GM19468 (cell line): ENCODE data around the gene SMAD2.
"Not testable (repeated sequence)": the region's sequence is repeated elsewhere in the genome, so short reads cannot be mapped to it uniquely, and the experiment has no call there.

Experiments used
- ATAC-seq: cut with Tn5 transposase; IDR thresholded peaks from one replicate; pipeline ENCODE4 v1.9.1; 2021; ENCODE audit warnings: mild to moderate bottlenecking, moderate library complexity, moderate number of reproducible peaks; ENCODE audit not compliant: unreplicated experiment; ENCODE audit errors: extremely low read depth

SMAD2 gene

DNA sequence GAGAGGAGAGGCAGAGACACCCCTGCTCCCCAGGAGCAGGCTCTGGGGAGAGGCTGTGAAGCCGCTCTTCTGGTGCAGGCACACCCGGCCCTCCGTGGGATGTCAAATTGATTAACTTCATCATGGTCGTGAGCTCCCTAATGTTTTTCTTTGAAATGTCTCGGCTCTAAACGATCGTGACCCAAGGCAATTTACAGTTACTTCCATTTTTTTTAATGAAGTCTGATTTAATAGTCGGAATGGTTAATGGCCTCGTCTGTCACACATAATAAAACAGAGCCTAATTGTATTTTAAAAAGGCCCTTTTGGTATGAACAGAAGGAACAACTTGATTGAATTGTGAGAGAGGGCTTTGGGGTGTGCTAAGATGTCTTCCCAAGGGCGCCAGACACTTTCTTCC, 130.2 kb downstream of the SMAD2 start:
- no peak for ATAC-seq

DNA sequence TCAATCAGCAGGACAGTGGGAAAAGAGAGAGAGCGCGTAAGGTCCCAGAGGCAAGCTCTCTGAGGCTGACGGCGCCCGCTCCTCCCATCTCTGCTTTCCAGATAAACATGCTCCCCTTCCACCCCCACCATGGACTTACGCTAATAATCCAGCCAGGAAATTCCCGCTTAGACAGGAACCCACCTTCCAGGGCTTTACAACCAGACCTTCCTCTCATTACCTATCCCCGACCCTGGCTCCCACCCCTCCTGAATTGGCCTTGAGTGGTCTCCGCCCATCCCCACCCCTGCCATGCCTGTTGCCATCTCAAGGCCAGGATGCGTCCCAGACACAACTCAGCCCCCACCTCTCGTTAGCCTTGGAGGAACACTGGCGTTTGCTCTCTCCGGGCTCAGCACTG, 131.1 kb downstream of the SMAD2 start:
- ATAC-seq: no peak

- no peak for ATAC-seq
Observed at GRCh38 chr18:47798366-47798765, 132.1 kb downstream of the SMAD2 start.

GRCh38 chr18:47797126-47797525, 133.3 kb downstream of the SMAD2 start:
- no peak for ATAC-seq

GRCh38 chr18:47795434-47795814, 135.0 kb downstream of the SMAD2 start:
- ATAC-seq: no peak

DNA sequence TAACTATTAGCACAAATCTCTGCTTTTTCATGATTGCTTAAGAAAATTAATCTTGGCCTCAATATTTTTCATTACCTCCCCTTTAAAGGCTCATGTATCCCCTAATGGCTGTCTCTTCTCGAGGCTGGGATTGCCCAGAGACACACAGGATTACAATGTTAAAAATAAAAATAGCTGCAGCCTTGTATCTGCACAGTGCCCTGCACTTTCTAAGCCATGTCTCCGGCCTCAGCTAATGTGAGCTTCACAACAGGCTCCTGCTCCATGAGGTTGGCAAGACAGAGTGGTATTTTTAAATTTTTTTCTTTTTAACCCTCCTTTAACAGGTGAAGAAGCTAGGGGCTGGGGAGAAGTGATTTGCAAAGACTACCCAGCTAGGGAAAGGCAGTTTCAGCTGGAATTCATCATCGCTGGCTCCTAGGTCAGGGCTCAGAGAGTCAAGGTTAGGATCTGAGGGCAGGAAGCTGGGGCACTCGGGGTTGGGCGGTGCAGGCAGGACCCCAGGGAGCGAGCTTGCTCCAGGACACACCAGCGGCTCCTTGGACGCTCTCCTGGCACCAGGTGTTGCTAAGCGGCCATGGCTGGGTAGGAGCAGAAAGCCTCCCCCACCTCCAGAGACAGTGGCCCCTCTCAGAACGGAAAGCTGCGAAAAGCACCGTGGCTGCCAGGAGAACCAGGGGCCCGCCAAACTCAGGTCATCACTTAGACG, 135.6 kb downstream of the SMAD2 start:
- no peak for ATAC-seq

DNA sequence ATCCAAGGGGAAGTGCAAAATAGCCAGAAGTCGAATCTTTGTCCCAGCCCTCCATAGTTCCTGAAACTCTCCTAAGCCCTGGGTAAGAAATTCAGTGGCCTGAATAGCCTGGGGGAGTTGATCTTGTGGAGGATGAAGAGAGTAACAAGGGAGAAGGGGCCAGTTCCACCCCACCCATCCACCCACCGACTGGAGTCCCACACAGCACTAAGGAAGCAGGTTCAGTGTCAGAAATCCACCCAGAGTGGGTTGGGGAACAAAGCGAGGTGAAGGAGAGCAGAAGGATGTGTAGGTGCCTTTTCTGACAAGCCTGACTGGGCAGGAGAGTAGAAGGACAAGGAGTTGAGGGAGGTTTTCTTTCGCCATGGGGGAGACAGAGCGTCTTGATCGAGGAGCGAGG, 136.8 kb downstream of the SMAD2 start:
- no peak for ATAC-seq

GRCh38 chr18:47791461-47791985, 138.9 kb downstream of the SMAD2 start:
- ATAC-seq: no peak

GRCh38 chr18:47790036-47790435, 140.4 kb downstream of the SMAD2 start:
- ATAC-seq: no peak

DNA sequence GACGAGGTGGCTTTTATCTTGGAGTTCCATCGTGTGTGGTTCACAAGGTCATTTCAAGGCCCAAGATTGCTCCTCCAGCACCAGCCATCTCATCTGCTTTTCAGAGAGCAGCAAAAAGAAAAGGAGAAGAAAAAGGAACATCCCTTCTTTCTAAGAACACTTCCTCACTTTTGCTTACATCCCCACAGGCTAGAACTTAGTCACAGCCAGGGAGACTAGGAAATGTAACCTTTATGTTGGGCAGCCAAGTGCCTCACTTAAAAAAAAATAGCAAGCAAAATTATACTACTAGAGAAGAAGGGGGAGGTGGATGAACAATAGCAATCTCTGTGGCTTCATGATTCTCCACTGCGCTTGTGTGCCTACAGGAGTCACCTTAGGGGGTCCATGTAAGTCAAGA, 141.8 kb downstream of the SMAD2 start:
- no peak for ATAC-seq

GRCh38 chr18:47781561-47781960, 148.9 kb downstream of the SMAD2 start:
- no peak for ATAC-seq

DNA sequence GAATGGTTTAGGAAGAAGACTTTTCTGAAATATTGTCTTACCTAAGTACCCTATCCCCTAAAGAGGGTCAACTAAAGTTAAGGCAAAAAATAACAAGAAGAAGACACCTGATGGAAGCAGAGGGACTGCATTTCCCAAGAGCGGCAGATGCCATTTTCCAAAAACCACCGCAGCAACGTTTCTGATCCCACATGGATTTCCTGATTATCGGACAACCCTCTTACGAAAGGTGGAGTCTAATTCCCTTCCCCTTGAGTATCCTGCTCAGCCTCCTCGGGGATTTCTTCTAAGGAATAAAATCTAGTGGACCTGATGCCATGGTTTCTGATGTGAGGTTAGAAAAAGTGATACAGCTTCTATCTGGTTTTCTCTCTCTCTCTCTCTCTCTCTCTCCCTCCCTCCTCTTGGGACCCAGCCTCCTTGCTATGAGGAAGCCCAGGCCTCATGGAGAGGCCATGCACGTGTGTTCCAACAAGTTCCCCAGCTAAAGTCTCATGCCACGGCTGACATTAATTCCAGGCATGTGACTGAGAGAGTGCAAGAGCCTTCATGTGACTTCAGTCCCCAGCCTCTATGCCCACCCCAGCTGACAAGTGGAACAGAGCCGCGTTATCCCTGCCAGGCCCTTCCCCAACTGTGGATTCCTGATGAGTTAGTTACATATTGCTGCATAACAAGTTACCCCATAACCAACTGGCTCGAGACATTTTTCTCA, 150.3 kb downstream of the SMAD2 start:
- no peak for ATAC-seq

- no peak for ATAC-seq
Observed at GRCh38 chr18:47779381-47779780, 151.1 kb downstream of the SMAD2 start.

DNA sequence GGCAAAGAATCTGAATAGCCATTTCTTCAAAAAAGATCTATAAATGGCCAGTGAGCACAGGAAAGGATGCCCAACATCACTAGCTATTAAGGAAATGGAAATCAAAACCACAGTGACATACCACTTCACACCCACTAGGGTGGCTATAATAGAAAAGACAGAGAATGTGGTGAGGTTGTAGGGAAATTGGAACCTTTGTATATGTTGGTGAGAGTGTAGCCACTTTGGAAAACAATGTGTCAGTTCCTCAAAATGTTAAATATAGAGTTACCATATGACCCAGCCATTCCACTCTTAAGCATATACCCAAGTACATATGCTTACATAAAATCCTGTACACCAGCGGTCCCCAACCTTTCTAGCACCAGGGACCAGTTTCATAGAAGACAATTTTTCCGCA, 152.8 kb downstream of the SMAD2 start:
- ATAC-seq: no peak

DNA sequence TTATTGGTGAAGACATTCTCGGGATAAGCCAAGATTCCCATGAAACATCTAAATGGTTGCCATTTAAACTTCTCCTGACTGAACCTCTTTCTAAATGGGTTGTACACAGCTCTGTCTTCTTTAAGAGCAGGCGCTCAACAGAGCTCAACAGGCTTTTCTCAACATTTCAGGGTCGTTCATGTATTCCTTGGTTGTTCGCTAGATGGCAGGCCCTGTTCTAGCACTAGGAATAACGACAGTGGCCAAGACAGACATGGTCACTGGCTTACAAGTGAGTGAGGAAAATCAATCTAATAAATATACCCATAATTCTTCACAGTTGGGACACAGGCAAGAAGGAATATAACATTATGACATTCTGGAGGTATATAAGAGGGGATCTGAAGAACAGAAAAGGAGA, 154.5 kb downstream of the SMAD2 start:
- no peak for ATAC-seq

GRCh38 chr18:47773931-47774330, 156.5 kb downstream of the SMAD2 start:
- no peak for ATAC-seq

DNA sequence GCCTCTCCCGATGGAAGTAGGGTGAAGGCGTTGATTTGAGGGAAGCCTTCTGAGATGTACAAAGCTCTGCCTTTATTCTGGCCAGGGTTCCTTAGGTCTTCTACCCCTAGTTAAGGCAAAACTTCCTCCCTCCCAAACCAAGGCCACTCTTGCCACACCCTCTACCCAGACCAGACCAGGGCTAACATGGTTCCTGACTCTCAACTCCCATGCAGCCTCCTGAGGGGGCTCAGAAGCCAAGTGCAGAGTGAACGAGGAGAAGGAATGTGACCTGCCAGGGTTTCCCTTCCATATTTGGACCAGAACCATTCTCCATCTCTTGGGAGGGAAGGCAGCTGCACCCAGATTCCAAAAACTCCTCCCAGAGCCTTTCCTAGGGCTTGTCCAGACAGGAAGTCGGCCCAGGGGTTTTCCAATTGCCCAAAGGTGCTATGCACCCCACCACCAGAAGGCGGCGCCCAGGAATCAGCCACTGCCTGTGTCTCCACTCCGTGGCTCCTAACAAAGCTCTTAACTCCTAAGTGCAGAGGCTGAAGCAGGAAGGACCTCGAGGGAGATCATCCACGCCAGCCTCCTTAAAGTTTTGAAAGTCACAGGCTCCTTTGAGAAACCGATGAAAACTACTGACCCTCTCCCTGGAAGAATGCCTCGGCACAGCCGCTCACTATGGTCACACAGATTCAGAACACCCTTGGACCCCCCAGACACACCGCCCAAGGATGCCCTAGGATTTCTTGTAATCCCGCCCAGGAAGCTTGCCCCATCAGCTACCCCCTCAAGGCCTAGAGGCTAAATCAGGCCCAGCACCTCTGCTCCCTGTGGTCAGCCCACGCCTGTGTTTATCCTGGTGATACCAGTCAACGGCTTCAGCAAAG, 157.8 kb downstream of the SMAD2 start:
- ATAC-seq: no peak

DNA sequence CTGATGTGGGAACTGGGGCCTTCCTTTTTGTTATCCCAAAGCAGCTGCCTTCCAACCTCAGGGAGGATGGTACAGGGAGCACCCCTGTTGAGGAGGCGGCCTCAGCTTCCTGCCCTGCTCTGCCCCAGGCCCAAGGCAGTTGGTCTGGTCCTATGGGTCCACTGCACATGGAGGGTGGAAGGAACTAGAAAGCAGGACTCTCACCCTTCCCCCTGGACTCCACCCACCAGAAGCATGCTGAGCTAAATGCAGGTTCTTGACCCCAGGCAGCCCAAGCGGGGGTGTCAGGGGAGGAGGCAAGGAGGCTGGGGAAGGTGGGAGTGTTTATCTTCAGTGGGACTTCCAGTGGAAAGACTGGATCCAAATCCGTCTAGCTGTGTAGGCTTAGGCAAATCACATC, 158.5 kb downstream of the SMAD2 start:
- no peak for ATAC-seq

DNA sequence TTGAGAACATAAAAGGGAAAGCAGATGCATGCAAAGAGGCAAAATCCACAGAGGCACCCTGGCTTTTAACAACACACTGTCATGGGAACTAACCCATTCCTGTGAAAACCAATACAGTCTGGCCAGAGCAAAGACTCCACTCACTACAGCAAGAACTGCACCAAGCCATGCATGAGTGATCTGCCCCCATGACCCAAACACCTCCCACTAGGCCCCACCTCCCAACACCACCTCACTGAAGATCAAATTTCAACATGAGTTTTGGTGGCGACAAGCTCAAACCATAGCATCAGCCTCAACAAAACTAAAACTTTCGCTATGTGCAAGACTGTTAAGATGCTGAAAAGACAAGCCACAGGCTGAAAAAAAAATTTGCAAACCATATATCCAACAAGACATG, 162.8 kb downstream of the SMAD2 start:
- ATAC-seq: no peak

- not testable (repeated sequence) for ATAC-seq
Observed at GRCh38 chr18:47767198-47767597, 163.3 kb downstream of the SMAD2 start.
